Esophagus muscularis mucosa (tissue), 4 donors: ENCODE data around the gene MTNR1B. TPM values are rescaled to one million over a fixed set of nuclear protein-coding genes. Genes with fewer than 3 reads are reported as not detected.

Experiments used
- DNase-seq: peaks from one replicate; pipeline ENCODE4 v3.0.0-alpha.2; 2017; ENCODE audit errors: extremely low spot score
- H3K27ac ChIP-seq, 4 donors: fragments of 200-600 bp; sonication (generic); replicated peaks in 1 of 4; 1 replicate in 3 of 4; 2 replicates in 1 of 4; pipeline ENCODE4 v1.5.1; 2016 to 2019; ENCODE audit warnings: mild to moderate bottlenecking in 1 of 4
- H3K27me3 ChIP-seq, 4 donors: fragments of 200-600 bp; sonication (generic); one replicate each; pipeline versions ENCODE4 v1.5.1 to v1.6.0; 2016 to 2019
- H3K36me3 ChIP-seq, 4 donors: fragments of 200-600 bp; sonication (generic); one replicate each; pipeline ENCODE4 v1.5.1; 2016 to 2019
- H3K4me1 ChIP-seq, 4 donors: fragments of 200-600 bp; sonication (generic); one replicate each; pipeline ENCODE4 v1.5.1; 2016 to 2019
- H3K4me3 ChIP-seq, 4 donors: fragments of 200-600 bp; sonication (generic); 1 replicate in 2 of 4; 2 replicates in 2 of 4; pipeline ENCODE4 v1.5.1; 2016 to 2019; ENCODE audit warnings: mild to moderate bottlenecking in 4 of 4, moderate library complexity in 1 of 4
- H3K9me3 ChIP-seq, 4 donors: fragments of 200-600 bp; sonication (generic); 1 replicate in 3 of 4; 2 replicates in 1 of 4; pipeline ENCODE4 v1.5.1; 2016 to 2019
- EP300 ChIP-seq: sonication (generic); formaldehyde crosslinking; IDR thresholded peaks from one replicate; pipeline ENCODE4 v1.6.1; 2017; ENCODE audit warnings: antibody characterized with exemption
- POLR2A ChIP-seq: fragments of 450-650 bp; IDR thresholded peaks from one replicate; pipeline ENCODE4 v1.6.1; 2017; ENCODE audit warnings: antibody characterized with exemption, moderate library complexity, mild to moderate bottlenecking, low read depth
- POLR2AphosphoS5 ChIP-seq, 2 donors: sonication (generic); formaldehyde crosslinking; IDR thresholded peaks; one replicate each; pipeline ENCODE4 v1.6.1; 2017; ENCODE audit warnings: antibody characterized with exemption in 2 of 2
- WGBS: methylation state at CpG from one replicate; pipeline ENCODE4 v1.1.5; 2018; 5-methylcytosine and 5-hydroxymethylcytosine counted together
- intact Hi-C: fragments of 100-400 bp; cut with DNase I; formaldehyde crosslinking; loops from one replicate; pipeline ENCODE4 v1.15.1; 2023
- total RNA-seq, 4 donors: library from RNA; depleted of rRNA; stranded (reverse); fragments of >200 nt; gene quantifications; one replicate each; pipeline versions ENCODE4 v1.1.0 to v1.2.1, GENCODE V29; 2016
- TF ChIP-seq, protein P1 (sequence below), 3 experiments: fragments of 200-600 bp in 2 of 3; fragments of 450-650 bp in 1 of 3; sonication (generic) in 2 of 3; IDR thresholded peaks; one replicate each; pipeline ENCODE4 v1.5.1; 2017 to 2019; ENCODE audit warnings: antibody characterized with exemption in 3 of 3, mild to moderate bottlenecking in 2 of 3, moderate library complexity in 1 of 3

The MTNR1B gene
- total RNA-seq, 4 donors from 2014 or later: not detected

DNA sequence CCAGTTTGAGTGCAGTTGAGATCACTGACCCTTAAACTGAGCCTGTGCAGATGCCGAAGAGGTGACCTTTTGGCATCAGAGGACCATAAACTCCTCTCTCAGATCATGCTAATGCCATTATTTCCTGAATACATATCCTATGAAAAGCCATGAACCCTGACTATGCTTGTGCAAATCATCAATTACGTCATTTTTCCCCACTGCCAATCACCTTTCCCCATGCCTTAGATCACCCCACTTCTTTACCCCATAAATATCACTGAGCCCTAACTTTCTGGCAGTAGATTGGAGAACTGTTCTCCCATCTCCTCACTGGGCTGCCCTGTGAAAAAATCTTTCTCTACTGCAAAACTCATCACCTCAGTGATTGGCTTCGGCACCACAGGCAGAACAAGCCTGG is 32.9 kb downstream of the MTNR1B start:
- Histone ChIP-seq H3K9me3 (no peaks in the 10 kb centered on the region), H3K27ac (no peak overlapping the region), H3K27me3 (no peaks in the 10 kb centered on the region), H3K4me3 (no peak overlapping the region), H3K36me3 (no peaks in the 10 kb centered on the region), H3K4me1 (no peaks in the 10 kb centered on the region)
- TF ChIP-seq POLR2AphosphoS5 (IDR thresholded peaks at IDR 0.05) (no peak), POLR2A (no peak), EP300 (no peak)
- TF ChIP-seq, protein P1, sequence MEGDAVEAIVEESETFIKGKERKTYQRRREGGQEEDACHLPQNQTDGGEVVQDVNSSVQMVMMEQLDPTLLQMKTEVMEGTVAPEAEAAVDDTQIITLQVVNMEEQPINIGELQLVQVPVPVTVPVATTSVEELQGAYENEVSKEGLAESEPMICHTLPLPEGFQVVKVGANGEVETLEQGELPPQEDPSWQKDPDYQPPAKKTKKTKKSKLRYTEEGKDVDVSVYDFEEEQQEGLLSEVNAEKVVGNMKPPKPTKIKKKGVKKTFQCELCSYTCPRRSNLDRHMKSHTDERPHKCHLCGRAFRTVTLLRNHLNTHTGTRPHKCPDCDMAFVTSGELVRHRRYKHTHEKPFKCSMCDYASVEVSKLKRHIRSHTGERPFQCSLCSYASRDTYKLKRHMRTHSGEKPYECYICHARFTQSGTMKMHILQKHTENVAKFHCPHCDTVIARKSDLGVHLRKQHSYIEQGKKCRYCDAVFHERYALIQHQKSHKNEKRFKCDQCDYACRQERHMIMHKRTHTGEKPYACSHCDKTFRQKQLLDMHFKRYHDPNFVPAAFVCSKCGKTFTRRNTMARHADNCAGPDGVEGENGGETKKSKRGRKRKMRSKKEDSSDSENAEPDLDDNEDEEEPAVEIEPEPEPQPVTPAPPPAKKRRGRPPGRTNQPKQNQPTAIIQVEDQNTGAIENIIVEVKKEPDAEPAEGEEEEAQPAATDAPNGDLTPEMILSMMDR (IDR thresholded peaks at IDR 0.05): no peak
- WGBS: 79% methylated on average over 3 of the region's 3 CpGs
- intact Hi-C loops: no loop called here
- DNase-seq: no peak

DNA sequence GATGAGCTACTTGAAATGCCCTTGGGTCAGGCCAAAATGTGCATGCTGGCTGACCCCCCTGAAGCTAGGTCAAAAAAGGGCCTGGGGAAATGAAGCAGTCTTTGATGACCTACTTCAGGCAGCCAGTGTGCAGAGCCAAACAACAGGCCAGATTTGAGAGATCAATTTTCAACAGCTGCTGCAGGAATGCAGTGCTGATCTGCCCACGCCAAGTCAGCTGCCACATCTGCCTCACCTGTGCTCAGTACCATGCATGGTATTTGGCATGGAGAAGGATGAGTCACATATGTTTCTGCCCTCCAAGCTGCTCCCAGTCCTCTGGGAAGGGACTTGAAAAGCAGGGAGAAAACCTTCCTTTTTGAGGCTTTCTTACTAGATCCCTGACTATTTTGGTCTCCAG is 35.8 kb downstream of the MTNR1B start:
- H3K4me3 ChIP-seq: no peak overlapping the region
- H3K4me1 ChIP-seq: no peaks in the 10 kb centered on the region
- no peaks in the 10 kb centered on the region for H3K27me3 ChIP-seq
- no peaks in the 10 kb centered on the region for H3K36me3 ChIP-seq
- no peak for DNase-seq
- intact Hi-C loops: no loop called here
- no peaks in the 10 kb centered on the region for H3K9me3 ChIP-seq
- 50% methylated on average over 1 of the region's 1 CpG for WGBS
- H3K27ac ChIP-seq: no peak overlapping the region
- no peak for TF ChIP-seq POLR2AphosphoS5 (IDR thresholded peaks at IDR 0.05)
- TF ChIP-seq EP300: no peak
- TF ChIP-seq, protein P1 (IDR thresholded peaks at IDR 0.05): no peak
- no peak for TF ChIP-seq POLR2A

DNA sequence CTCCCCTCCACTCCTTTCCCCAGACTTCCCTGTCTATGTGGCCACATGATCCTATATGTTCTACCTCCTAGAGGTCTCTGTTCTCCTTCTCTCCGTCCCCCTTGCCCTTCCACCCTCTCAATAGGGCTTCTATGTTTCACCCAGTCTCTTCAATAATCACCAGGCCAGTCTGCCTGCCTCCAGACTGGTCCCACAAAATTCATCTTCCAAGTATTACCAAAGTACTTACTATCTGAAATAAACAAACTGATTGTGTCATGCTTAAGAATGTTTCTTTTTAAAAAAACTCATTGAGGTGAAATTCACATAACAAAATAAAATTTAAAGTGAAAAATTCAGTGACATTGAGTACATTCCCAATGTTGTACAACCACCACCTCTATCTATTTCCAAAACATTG is 44.2 kb downstream of the MTNR1B start:
- whole genome bisulfite sequencing: 65% methylated on average over 1 of the region's 1 CpG
- H3K9me3 ChIP-seq: peaks cover 0 to 4% (median 0%) of the 10 kb centered on the region in 4 donors
- TF ChIP-seq POLR2AphosphoS5 (IDR thresholded peaks at IDR 0.05) (no peak), EP300 (no peak), POLR2A (no peak)
- TF ChIP-seq, protein P1 (IDR thresholded peaks at IDR 0.05): no peak
- H3K27ac ChIP-seq: no peak overlapping the region
- no peak overlapping the region for H3K4me3 ChIP-seq
- no peaks in the 10 kb centered on the region for H3K4me1 ChIP-seq
- no peaks in the 10 kb centered on the region for H3K36me3 ChIP-seq
- no peak for DNase-seq
- intact Hi-C loops: no loop called here
- H3K27me3 ChIP-seq: no peaks in the 10 kb centered on the region

DNA sequence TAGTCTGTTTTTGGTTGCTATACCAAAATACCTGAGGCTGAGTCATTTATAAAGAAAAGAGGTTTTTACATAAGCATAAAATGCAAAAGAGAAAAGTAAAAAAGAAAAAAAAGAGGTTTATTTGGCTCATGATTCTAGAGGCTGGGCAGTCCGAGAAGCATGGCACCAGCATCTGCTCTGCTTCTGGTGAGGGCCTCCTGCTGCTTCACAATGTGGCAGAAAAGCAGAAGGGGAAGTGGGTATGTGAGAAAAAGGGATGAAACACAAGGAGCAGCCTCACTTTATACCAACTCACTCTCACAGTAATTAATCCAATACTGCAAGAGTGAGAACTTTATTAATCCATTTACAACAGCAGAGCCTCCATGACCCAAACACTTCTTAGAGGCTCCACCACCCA is 47.1 kb downstream of the MTNR1B start:
- Histone ChIP-seq H3K27ac (no peak overlapping the region), H3K27me3 (no peaks in the 10 kb centered on the region), H3K9me3 (peaks cover 0 to 4% (median 0%) of the 10 kb centered on the region in 4 donors), H3K4me3 (no peak overlapping the region), H3K4me1 (peaks cover 0 to 20% (median 13%) of the 10 kb centered on the region in 4 donors), H3K36me3 (no peaks in the 10 kb centered on the region)
- no peak for TF ChIP-seq POLR2A
- no peak for TF ChIP-seq POLR2AphosphoS5 (IDR thresholded peaks at IDR 0.05)
- no peak for TF ChIP-seq EP300
- TF ChIP-seq, protein P1 (IDR thresholded peaks at IDR 0.05): no peak
- WGBS: 96% methylated on average over 1 of the region's 1 CpG
- intact Hi-C loops: no loop called here
- DNase-seq: no peak
